Measurements from ENCODE around the gene HMGN5. TPM values are rescaled to one million over a fixed set of nuclear protein-coding genes. Genes with fewer than 3 reads are reported as not detected.

HMGN5 gene
- total RNA-seq, 4 donors from 2014 or later: 7.2 to 29.4 (median 8.1) TPM

DNA sequence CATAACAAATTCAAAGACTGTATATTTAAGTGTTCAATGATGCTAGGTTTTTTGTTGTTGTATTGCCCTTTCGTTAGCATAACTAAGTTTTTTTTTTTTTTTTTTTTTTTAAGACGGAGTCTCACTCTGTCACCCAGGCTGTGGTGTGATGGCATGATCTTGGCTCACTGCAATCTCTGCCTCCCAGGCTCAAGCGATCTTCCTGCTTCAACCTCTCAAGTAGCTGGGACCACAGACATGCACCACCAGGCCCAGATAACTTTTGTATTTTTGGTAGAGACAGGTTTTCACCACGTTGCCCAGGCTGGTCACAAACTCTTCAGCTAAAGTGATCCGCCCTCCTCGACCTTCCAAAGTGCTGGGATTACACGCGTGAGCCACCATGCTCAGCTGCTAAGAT is 7.2 kb upstream of the HMGN5 start:
- Histone ChIP-seq H3K27ac (no peak overlapping the region), H3K27me3 (no peaks in the 10 kb centered on the region), H3K4me1 (peaks cover 0 to 5% (median 0%) of the 10 kb centered on the region in 4 donors), H3K4me3 (no peak overlapping the region), H3K9me3 (no peaks in the 10 kb centered on the region), H3K36me3 (no peaks in the 10 kb centered on the region)
- TF ChIP-seq EP300 (IDR thresholded peaks at IDR 0.05) (no peak), POLR2A (IDR thresholded peaks at IDR 0.05) (no peak)
- TF ChIP-seq, protein P1, sequence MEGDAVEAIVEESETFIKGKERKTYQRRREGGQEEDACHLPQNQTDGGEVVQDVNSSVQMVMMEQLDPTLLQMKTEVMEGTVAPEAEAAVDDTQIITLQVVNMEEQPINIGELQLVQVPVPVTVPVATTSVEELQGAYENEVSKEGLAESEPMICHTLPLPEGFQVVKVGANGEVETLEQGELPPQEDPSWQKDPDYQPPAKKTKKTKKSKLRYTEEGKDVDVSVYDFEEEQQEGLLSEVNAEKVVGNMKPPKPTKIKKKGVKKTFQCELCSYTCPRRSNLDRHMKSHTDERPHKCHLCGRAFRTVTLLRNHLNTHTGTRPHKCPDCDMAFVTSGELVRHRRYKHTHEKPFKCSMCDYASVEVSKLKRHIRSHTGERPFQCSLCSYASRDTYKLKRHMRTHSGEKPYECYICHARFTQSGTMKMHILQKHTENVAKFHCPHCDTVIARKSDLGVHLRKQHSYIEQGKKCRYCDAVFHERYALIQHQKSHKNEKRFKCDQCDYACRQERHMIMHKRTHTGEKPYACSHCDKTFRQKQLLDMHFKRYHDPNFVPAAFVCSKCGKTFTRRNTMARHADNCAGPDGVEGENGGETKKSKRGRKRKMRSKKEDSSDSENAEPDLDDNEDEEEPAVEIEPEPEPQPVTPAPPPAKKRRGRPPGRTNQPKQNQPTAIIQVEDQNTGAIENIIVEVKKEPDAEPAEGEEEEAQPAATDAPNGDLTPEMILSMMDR (IDR thresholded peaks at IDR 0.05): no peak
- 71 to 84% methylated on average over 8 of the region's 8 CpGs for WGBS, 2 donors
- no peak for DNase-seq (ENCODE audit: low spot score in 2 of 2)

DNA sequence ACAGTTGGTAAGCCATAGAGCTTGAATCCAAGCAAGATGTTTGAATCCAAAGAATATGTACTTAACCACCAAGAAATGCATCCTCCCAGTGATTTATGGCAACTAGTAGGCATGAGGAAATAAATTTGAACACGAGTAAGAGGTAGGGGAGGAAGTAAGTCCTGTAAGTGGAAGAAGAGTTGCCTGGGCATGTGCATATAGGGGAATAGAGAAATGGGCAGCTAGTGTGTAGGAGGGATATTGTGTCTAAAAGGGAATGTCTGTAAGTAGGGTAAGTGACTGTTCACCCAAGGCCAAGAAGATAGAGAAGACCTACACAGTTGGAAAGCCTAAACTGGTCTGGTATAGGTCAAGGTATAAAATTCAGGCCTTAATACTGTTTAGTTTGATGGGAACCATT is 4.8 kb upstream of the HMGN5 start:
- Histone ChIP-seq H3K4me1 (peaks cover 0 to 5% (median 0%) of the 10 kb centered on the region in 4 donors), H3K4me3 (no peak overlapping the region), H3K9me3 (no peaks in the 10 kb centered on the region), H3K36me3 (no peaks in the 10 kb centered on the region), H3K27me3 (no peaks in the 10 kb centered on the region), H3K27ac (no peak overlapping the region)
- WGBS, 2 donors: 59 to 75% methylated on average over 1 of the region's 1 CpG
- no peak for TF ChIP-seq POLR2A (IDR thresholded peaks at IDR 0.05)
- TF ChIP-seq, protein P1 (IDR thresholded peaks at IDR 0.05): no peak
- no peak for TF ChIP-seq EP300 (IDR thresholded peaks at IDR 0.05)
- DNase-seq (ENCODE audit: low spot score in 2 of 2): no peak

DNA sequence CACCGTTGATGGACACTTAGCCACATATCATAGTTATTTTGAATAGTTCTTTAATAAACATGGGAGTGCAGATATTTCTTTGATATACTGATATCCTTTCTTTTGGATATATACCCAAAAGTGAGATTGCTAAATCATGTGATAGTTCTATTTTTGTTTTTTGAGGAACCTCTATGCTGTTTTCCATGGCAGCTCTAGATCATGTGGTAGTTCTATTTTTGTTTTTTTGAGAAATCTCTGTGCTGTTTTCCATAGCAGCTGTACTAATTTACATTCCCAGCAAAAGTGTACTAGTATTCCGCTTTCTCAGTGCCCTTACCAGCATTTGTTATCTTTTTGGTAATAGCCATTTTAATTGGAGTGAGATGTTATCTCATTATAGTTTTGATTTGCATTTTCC is 3.8 kb upstream of the HMGN5 start:
- no peaks in the 10 kb centered on the region for H3K36me3 ChIP-seq
- H3K4me3 ChIP-seq: no peak overlapping the region
- H3K27ac ChIP-seq: no peak overlapping the region
- no peaks in the 10 kb centered on the region for H3K9me3 ChIP-seq
- no peak for TF ChIP-seq POLR2A (IDR thresholded peaks at IDR 0.05)
- no peak for TF ChIP-seq EP300 (IDR thresholded peaks at IDR 0.05)
- TF ChIP-seq, protein P1 (IDR thresholded peaks at IDR 0.05): no peak
- 79% methylated on average over 2 of the region's 2 CpGs for WGBS, 2 donors
- DNase-seq (ENCODE audit: low spot score in 2 of 2): no peak
- peaks cover 0 to 5% (median 0%) of the 10 kb centered on the region in 4 donors for H3K4me1 ChIP-seq
- no peaks in the 10 kb centered on the region for H3K27me3 ChIP-seq

DNA sequence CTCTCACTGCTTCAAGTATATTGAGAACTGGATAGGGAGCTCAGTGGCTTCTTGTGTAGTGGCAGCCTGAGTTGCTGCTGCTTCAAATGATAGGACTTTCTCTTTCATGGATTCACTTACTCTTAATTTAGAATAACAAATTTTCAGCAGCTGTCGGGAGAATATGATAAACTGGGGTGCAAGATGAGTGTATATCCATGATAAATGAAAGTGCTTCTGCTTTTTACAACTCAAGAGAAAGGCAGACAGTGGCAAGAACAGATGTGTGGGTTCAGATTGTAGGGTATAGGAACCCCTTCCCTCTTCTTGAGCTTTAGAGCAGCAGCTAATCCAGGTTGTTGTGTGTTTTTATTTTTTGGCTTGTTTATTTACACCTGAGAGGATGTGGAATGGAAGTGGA is 1.2 kb upstream of the HMGN5 start:
- Histone ChIP-seq H3K9me3 (no peaks in the 10 kb centered on the region), H3K4me1 (peaks cover 0 to 5% (median 0%) of the 10 kb centered on the region in 4 donors), H3K27me3 (no peaks in the 10 kb centered on the region), H3K4me3 (peak overlapping the region; percentile 29 to 64 (median 43)), H3K27ac (peak overlapping the region; percentile 67 to 86 (median 74)), H3K36me3 (no peaks in the 10 kb centered on the region)
- TF ChIP-seq EP300 (IDR thresholded peaks at IDR 0.05) (no peak), POLR2A (IDR thresholded peaks at IDR 0.05) (no peak)
- TF ChIP-seq, protein P1 (IDR thresholded peaks at IDR 0.05): no peak
- DNase-seq (ENCODE audit: low spot score in 2 of 2): no peak
- WGBS, 2 donors: 0 to 37% methylated on average over 1 of the region's 1 CpG

DNA sequence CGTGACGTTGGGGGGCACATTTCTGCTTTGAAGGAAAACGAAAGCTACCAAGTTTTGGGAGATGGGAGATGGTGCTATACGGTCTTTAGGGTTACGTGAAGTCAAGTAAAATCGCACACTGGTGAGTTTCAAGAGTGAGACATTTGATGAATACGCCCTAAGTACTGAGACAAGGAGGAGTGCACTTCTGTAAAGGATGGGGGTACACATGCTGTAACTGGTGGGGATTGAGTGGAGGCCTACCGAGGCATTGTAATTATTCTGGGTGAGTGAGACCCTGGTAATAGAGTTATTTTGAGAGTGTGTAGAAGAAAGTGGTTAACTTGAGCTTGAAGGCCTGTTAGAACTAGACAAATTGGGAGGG is 725 bp upstream of the HMGN5 start:
- Histone ChIP-seq H3K4me1 (peaks cover 0 to 5% (median 0%) of the 10 kb centered on the region in 4 donors), H3K27ac (peak overlapping the region; percentile 67 to 86 (median 74)), H3K9me3 (no peaks in the 10 kb centered on the region), H3K36me3 (no peaks in the 10 kb centered on the region), H3K27me3 (no peaks in the 10 kb centered on the region), H3K4me3 (peak overlapping the region; percentile 29 to 64 (median 43))
- 0 to 32% methylated on average over 7 to 8 of the region's 8 CpGs for WGBS, 2 donors
- TF ChIP-seq EP300 (IDR thresholded peaks at IDR 0.05): no peak
- DNase-seq (ENCODE audit: low spot score in 2 of 2): no peak

DNA sequence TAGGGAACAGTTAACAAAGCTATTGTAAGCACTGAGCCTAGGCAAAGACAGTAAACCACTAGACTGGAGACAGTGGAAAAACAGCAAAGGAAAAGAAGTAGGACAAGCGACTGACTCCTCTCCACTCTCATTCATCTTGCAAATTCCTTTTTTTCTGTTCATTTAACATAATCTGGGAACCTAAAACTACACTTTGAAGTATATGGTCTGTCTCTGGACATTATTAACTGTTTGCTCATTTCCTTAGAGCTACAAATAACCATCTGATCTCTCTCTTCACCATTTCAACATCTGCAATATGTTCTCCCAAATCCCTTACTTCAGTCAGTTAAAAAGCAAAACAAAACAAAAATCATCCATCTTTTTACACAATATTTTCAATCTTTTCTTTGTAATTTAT is 642 bp downstream of the HMGN5 start:
- peak overlapping the region; percentile 67 to 86 (median 74) for H3K27ac ChIP-seq
- no peak for DNase-seq (ENCODE audit: low spot score in 2 of 2)
- no peaks in the 10 kb centered on the region for H3K9me3 ChIP-seq
- WGBS, 2 donors: 10 to 42% methylated on average over 1 of the region's 1 CpG
- H3K4me3 ChIP-seq: peak overlapping the region in 3 of 4 donors; percentile 29 to 64 (median 37)
- H3K4me1 ChIP-seq: peaks cover 0 to 5% (median 0%) of the 10 kb centered on the region in 4 donors
- TF ChIP-seq EP300 (IDR thresholded peaks at IDR 0.05): no peak
- TF ChIP-seq POLR2A (IDR thresholded peaks at IDR 0.05): no peak
- TF ChIP-seq, protein P1 (IDR thresholded peaks at IDR 0.05): no peak
- H3K36me3 ChIP-seq: no peaks in the 10 kb centered on the region
- H3K27me3 ChIP-seq: no peaks in the 10 kb centered on the region

All from tibial nerve (tissue), 4 donors.